ENCODE measurements around the gene NCK1.

NCK1 gene

GRCh38 chr3:136932978-136933772 is 71.2 kb downstream of the NCK1 start:
- peaks cover 33% of the 10 kb centered on the region for H3K4me1 Mint-ChIP-seq (ENCODE audit: low read depth)
- H3K27me3 Mint-ChIP-seq (ENCODE audit: low read depth): no peaks in the 10 kb centered on the region
- no peak overlapping the region for H3K4me3 Mint-ChIP-seq
- peaks cover 64% of the 10 kb centered on the region for H3K36me3 Mint-ChIP-seq (ENCODE audit: low read depth)
- no peak for DNase-seq (ENCODE audit: low spot score)
- H3K27ac Mint-ChIP-seq: peak overlapping the region; percentile 60
- H3K9me3 Mint-ChIP-seq: peaks cover 11% of the 10 kb centered on the region

GRCh38 chr3:136937175-136937574 is 75.2 kb downstream of the NCK1 start:
- Mint-ChIP-seq H3K36me3 (ENCODE audit: low read depth) (peaks cover 50% of the 10 kb centered on the region), H3K27ac (no peak overlapping the region), H3K4me1 (ENCODE audit: low read depth) (peaks cover 28% of the 10 kb centered on the region), H3K27me3 (ENCODE audit: low read depth) (no peaks in the 10 kb centered on the region), H3K4me3 (no peak overlapping the region), H3K9me3 (peaks cover 11% of the 10 kb centered on the region)
- no peak for DNase-seq (ENCODE audit: low spot score)

- Mint-ChIP-seq H3K9me3 (peaks cover 11% of the 10 kb centered on the region), H3K4me1 (ENCODE audit: low read depth) (peaks cover 28% of the 10 kb centered on the region), H3K27ac (no peak overlapping the region), H3K27me3 (ENCODE audit: low read depth) (no peaks in the 10 kb centered on the region), H3K4me3 (no peak overlapping the region), H3K36me3 (ENCODE audit: low read depth) (peaks cover 46% of the 10 kb centered on the region)
- no peak for DNase-seq (ENCODE audit: low spot score)
Measured at GRCh38 chr3:136937851-136938250, 75.8 kb downstream of the NCK1 start.

GRCh38 chr3:136938334-136938733 is 76.3 kb downstream of the NCK1 start:
- Mint-ChIP-seq H3K9me3 (peaks cover 11% of the 10 kb centered on the region), H3K27me3 (ENCODE audit: low read depth) (no peaks in the 10 kb centered on the region), H3K4me1 (ENCODE audit: low read depth) (peaks cover 28% of the 10 kb centered on the region), H3K4me3 (no peak overlapping the region), H3K36me3 (ENCODE audit: low read depth) (peaks cover 42% of the 10 kb centered on the region), H3K27ac (no peak overlapping the region)
- DNase-seq (ENCODE audit: low spot score): no peak

- no peak overlapping the region for H3K4me3 Mint-ChIP-seq
Measured at GRCh38 chr3:136939489-136939888, 77.5 kb downstream of the NCK1 start.

GRCh38 chr3:136942803-136943202 is 80.8 kb downstream of the NCK1 start:
- no peak for DNase-seq (ENCODE audit: low spot score)
- H3K27ac Mint-ChIP-seq: no peak overlapping the region

More at GRCh38 chr3:136939489-136939888, 77.5 kb downstream of the NCK1 start:
- peaks cover 37% of the 10 kb centered on the region for H3K36me3 Mint-ChIP-seq (ENCODE audit: low read depth)
- H3K9me3 Mint-ChIP-seq: peaks cover 10% of the 10 kb centered on the region
- H3K27ac Mint-ChIP-seq: peak overlapping the region; percentile 28
- DNase-seq (ENCODE audit: low spot score): no peak
- H3K27me3 Mint-ChIP-seq (ENCODE audit: low read depth): no peaks in the 10 kb centered on the region
- H3K4me1 Mint-ChIP-seq (ENCODE audit: low read depth): peaks cover 33% of the 10 kb centered on the region

GRCh38 chr3:136943436-136943835 is 81.4 kb downstream of the NCK1 start:
- H3K9me3 Mint-ChIP-seq: no peaks in the 10 kb centered on the region
- DNase-seq (ENCODE audit: low spot score): no peak
- no peaks in the 10 kb centered on the region for H3K27me3 Mint-ChIP-seq (ENCODE audit: low read depth)
- H3K4me3 Mint-ChIP-seq: no peak overlapping the region
- H3K4me1 Mint-ChIP-seq (ENCODE audit: low read depth): peaks cover 23% of the 10 kb centered on the region
- H3K36me3 Mint-ChIP-seq (ENCODE audit: low read depth): peaks cover 19% of the 10 kb centered on the region
- no peak overlapping the region for H3K27ac Mint-ChIP-seq

More at GRCh38 chr3:136942803-136943202, 80.8 kb downstream of the NCK1 start:
- Mint-ChIP-seq H3K4me1 (ENCODE audit: low read depth) (peaks cover 28% of the 10 kb centered on the region), H3K36me3 (ENCODE audit: low read depth) (peaks cover 24% of the 10 kb centered on the region), H3K27me3 (ENCODE audit: low read depth) (no peaks in the 10 kb centered on the region), H3K9me3 (no peaks in the 10 kb centered on the region), H3K4me3 (no peak overlapping the region)

- Mint-ChIP-seq H3K9me3 (no peaks in the 10 kb centered on the region), H3K27me3 (ENCODE audit: low read depth) (no peaks in the 10 kb centered on the region), H3K4me1 (ENCODE audit: low read depth) (peaks cover 16% of the 10 kb centered on the region), H3K27ac (no peak overlapping the region), H3K4me3 (no peak overlapping the region), H3K36me3 (ENCODE audit: low read depth) (peaks cover 19% of the 10 kb centered on the region)
- no peak for DNase-seq (ENCODE audit: low spot score)
Measured at GRCh38 chr3:136946978-136947377, 85.0 kb downstream of the NCK1 start.

- DNase-seq (ENCODE audit: low spot score): no peak
- H3K9me3 Mint-ChIP-seq: no peaks in the 10 kb centered on the region
- no peaks in the 10 kb centered on the region for H3K27me3 Mint-ChIP-seq (ENCODE audit: low read depth)
- peaks cover 15% of the 10 kb centered on the region for H3K4me1 Mint-ChIP-seq (ENCODE audit: low read depth)
- no peak overlapping the region for H3K4me3 Mint-ChIP-seq
- H3K36me3 Mint-ChIP-seq (ENCODE audit: low read depth): peaks cover 19% of the 10 kb centered on the region
- no peak overlapping the region for H3K27ac Mint-ChIP-seq
Measured at GRCh38 chr3:136947477-136947876, 85.5 kb downstream of the NCK1 start.

- no peak overlapping the region for H3K4me3 Mint-ChIP-seq
- H3K27me3 Mint-ChIP-seq (ENCODE audit: low read depth): no peaks in the 10 kb centered on the region
- no peaks in the 10 kb centered on the region for H3K9me3 Mint-ChIP-seq
- peaks cover 2% of the 10 kb centered on the region for H3K4me1 Mint-ChIP-seq (ENCODE audit: low read depth)
- no peak for DNase-seq (ENCODE audit: low spot score)
- no peak overlapping the region for H3K27ac Mint-ChIP-seq
- H3K36me3 Mint-ChIP-seq (ENCODE audit: low read depth): peaks cover 15% of the 10 kb centered on the region
Measured at GRCh38 chr3:136949146-136949545, 87.1 kb downstream of the NCK1 start.

- Mint-ChIP-seq H3K27ac (no peak overlapping the region), H3K9me3 (no peaks in the 10 kb centered on the region), H3K27me3 (ENCODE audit: low read depth) (no peaks in the 10 kb centered on the region), H3K36me3 (ENCODE audit: low read depth) (peaks cover 15% of the 10 kb centered on the region), H3K4me1 (ENCODE audit: low read depth) (peaks cover 4% of the 10 kb centered on the region), H3K4me3 (no peak overlapping the region)
- DNase-seq (ENCODE audit: low spot score): no peak
Measured at GRCh38 chr3:136949708-136950107, 87.7 kb downstream of the NCK1 start.

- no peaks in the 10 kb centered on the region for H3K27me3 Mint-ChIP-seq (ENCODE audit: low read depth)
- H3K4me1 Mint-ChIP-seq (ENCODE audit: low read depth): peaks cover 13% of the 10 kb centered on the region
- peaks cover 12% of the 10 kb centered on the region for H3K36me3 Mint-ChIP-seq (ENCODE audit: low read depth)
- H3K27ac Mint-ChIP-seq: no peak overlapping the region
- H3K4me3 Mint-ChIP-seq: no peak overlapping the region
- no peaks in the 10 kb centered on the region for H3K9me3 Mint-ChIP-seq
- DNase-seq (ENCODE audit: low spot score): no peak
Measured at GRCh38 chr3:136950623-136951022, 88.6 kb downstream of the NCK1 start.

- Mint-ChIP-seq H3K4me3 (no peak overlapping the region), H3K27ac (no peak overlapping the region), H3K9me3 (no peaks in the 10 kb centered on the region), H3K4me1 (ENCODE audit: low read depth) (peaks cover 13% of the 10 kb centered on the region), H3K27me3 (ENCODE audit: low read depth) (no peaks in the 10 kb centered on the region), H3K36me3 (ENCODE audit: low read depth) (peaks cover 3% of the 10 kb centered on the region)
- no peak for DNase-seq (ENCODE audit: low spot score)
Measured at GRCh38 chr3:136952292-136952691, 90.3 kb downstream of the NCK1 start.

- H3K4me3 Mint-ChIP-seq: no peak overlapping the region
- H3K36me3 Mint-ChIP-seq (ENCODE audit: low read depth): peaks cover 2% of the 10 kb centered on the region
- H3K27me3 Mint-ChIP-seq (ENCODE audit: low read depth): no peaks in the 10 kb centered on the region
- peaks cover 12% of the 10 kb centered on the region for H3K4me1 Mint-ChIP-seq (ENCODE audit: low read depth)
- H3K9me3 Mint-ChIP-seq: no peaks in the 10 kb centered on the region
- no peak for DNase-seq (ENCODE audit: low spot score)
- H3K27ac Mint-ChIP-seq: no peak overlapping the region
Measured at GRCh38 chr3:136954251-136954650, 92.2 kb downstream of the NCK1 start.

Data from T-helper 2 cell treated with Interferon-gamma antibody and Interleukin-4, amounts not matched to agents 5 μg/mL and 100 μg/mL, for 36 hours (primary cell).